Hepatocyte (in vitro differentiated cells): ENCODE measurements around the gene AMY2B. TPM values are rescaled to one million over a fixed set of nuclear protein-coding genes. Genes with fewer than 3 reads are reported as not detected.
"Not testable (repeated sequence)": the region's sequence is repeated elsewhere in the genome, so short reads cannot be mapped to it uniquely, and the experiment has no call there.

Experiments used
- DNase-seq: peaks from one replicate; pipeline ENCODE4 v3.0.0-alpha.2; 2016; ENCODE audit warnings: low spot score
- H2AFZ ChIP-seq: fragments of 200-600 bp; sonication (generic); 2 replicates; pipeline ENCODE4 v1.6.0; 2016; ENCODE audit warnings: antibody characterized with exemption, mild to moderate bottlenecking
- H3K27ac ChIP-seq: fragments of 200-600 bp; sonication (generic); 2 replicates; pipeline ENCODE4 v1.5.1; 2016; ENCODE audit warnings: mild to moderate bottlenecking
- H3K27me3 ChIP-seq: fragments of 200-600 bp; sonication (generic); 2 replicates; pipeline ENCODE4 v1.6.1; 2016
- H3K36me3 ChIP-seq: fragments of 200-600 bp; sonication (generic); replicated peaks from 2 replicates; pipeline ENCODE4 v1.5.1; 2016; ENCODE audit warnings: low read depth; ENCODE audit not compliant: insufficient read depth
- H3K4me1 ChIP-seq: fragments of 200-600 bp; sonication (generic); 2 replicates; pipeline ENCODE4 v1.5.1; 2016; ENCODE audit warnings: mild to moderate bottlenecking, moderate library complexity; ENCODE audit not compliant: insufficient read depth
- H3K4me2 ChIP-seq: fragments of 200-600 bp; sonication (generic); 2 replicates; pipeline ENCODE4 v1.6.0; 2016
- H3K4me3 ChIP-seq: fragments of 200-600 bp; sonication (generic); 2 replicates; pipeline ENCODE4 v1.5.1; 2016; ENCODE audit warnings: mild to moderate bottlenecking
- H3K79me2 ChIP-seq: fragments of 200-600 bp; sonication (generic); 2 replicates; pipeline ENCODE4 v1.6.0; 2017; ENCODE audit warnings: mild to moderate bottlenecking
- H3K9me2 ChIP-seq: fragments of 200-600 bp; sonication (generic); replicated peaks from 2 replicates; pipeline ENCODE4 v1.6.0; 2017; ENCODE audit warnings: mild to moderate bottlenecking; ENCODE audit not compliant: insufficient read depth
- H3K9me3 ChIP-seq: fragments of 200-600 bp; sonication (generic); 2 replicates; pipeline ENCODE4 v1.5.1; 2016; ENCODE audit warnings: low read depth, mild to moderate bottlenecking
- H4K20me1 ChIP-seq: fragments of 200-600 bp; sonication (generic); 2 replicates; pipeline ENCODE4 v1.6.0; 2016; ENCODE audit warnings: mild to moderate bottlenecking; ENCODE audit not compliant: insufficient read depth, poor library complexity, severe bottlenecking
- EZH2 ChIP-seq: fragments of 200-600 bp; sonication (generic); IDR thresholded peaks from 2 replicates; pipeline ENCODE4 v1.6.1; 2016; ENCODE audit warnings: antibody characterized with exemption, mild to moderate bottlenecking, borderline replicate concordance
- EZH2phosphoT487 ChIP-seq: fragments of 200-600 bp; sonication (generic); IDR thresholded peaks from one replicate; pipeline ENCODE4 v1.6.1; 2018; ENCODE audit warnings: antibody characterized with exemption, mild to moderate bottlenecking, low read depth, moderate library complexity; ENCODE audit not compliant: unreplicated experiment, severe bottlenecking
- WGBS: methylation state at CpG from one replicate; pipeline ENCODE4 v1.1.6; 2016; ENCODE audit warnings: low lambda C conversion rate; ENCODE audit errors: missing lambda C conversion rate; 5-methylcytosine and 5-hydroxymethylcytosine counted together
- polyA plus RNA-seq: library from polyadenylated mRNA; unstranded; fragments of >200 nt; fragmentation: Nextera tagmentation; extraction: Ambion mirVana; gene quantifications from 2 replicates; pipeline ENCODE4 v1.2.1, GENCODE V29; 2016
- total RNA-seq: library from RNA; depleted of rRNA; stranded (reverse); fragments of >200 nt; gene quantifications from 2 replicates; pipeline ENCODE4 v1.2.3, GENCODE V29; 2014
- TF ChIP-seq, protein P1 (sequence below): fragments of 200-600 bp; sonication (generic); IDR thresholded peaks from 2 replicates; pipeline ENCODE4 v1.5.1; 2016; ENCODE audit warnings: antibody characterized with exemption, mild to moderate bottlenecking; ENCODE audit not compliant: poor library complexity

The AMY2B gene
- total and polyA plus RNA-seq, 2 experiments from 2014 or later, result 9.1 to 12.6 TPM

GRCh38 chr1:103616362-103616761, 45.0 kb downstream of the AMY2B start:
- Histone ChIP-seq H3K4me1 (no peaks in the 10 kb centered on the region), H3K27ac (no peak overlapping the region)
- 81% methylated on average over 2 of the region's 2 CpGs for WGBS

GRCh38 chr1:103616994-103617477, 45.6 kb downstream of the AMY2B start, which contains the start of gene AMY2A:
Gene AMY2A (plus strand): TSS chr1:103617427. CDS start chr1:103617441, 14 bp downstream.
- not testable (repeated sequence) for H3K4me3 ChIP-seq, H3K79me2 ChIP-seq

More at GRCh38 chr1:103616362-103616761, 45.0 kb downstream of the AMY2B start:
- no peak overlapping the region for H3K4me2 ChIP-seq
- DNase-seq, result no peak
- TF ChIP-seq EZH2phosphoT487 (no peak), EZH2 (no peak)
- TF ChIP-seq, protein P1, sequence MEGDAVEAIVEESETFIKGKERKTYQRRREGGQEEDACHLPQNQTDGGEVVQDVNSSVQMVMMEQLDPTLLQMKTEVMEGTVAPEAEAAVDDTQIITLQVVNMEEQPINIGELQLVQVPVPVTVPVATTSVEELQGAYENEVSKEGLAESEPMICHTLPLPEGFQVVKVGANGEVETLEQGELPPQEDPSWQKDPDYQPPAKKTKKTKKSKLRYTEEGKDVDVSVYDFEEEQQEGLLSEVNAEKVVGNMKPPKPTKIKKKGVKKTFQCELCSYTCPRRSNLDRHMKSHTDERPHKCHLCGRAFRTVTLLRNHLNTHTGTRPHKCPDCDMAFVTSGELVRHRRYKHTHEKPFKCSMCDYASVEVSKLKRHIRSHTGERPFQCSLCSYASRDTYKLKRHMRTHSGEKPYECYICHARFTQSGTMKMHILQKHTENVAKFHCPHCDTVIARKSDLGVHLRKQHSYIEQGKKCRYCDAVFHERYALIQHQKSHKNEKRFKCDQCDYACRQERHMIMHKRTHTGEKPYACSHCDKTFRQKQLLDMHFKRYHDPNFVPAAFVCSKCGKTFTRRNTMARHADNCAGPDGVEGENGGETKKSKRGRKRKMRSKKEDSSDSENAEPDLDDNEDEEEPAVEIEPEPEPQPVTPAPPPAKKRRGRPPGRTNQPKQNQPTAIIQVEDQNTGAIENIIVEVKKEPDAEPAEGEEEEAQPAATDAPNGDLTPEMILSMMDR, result no peak
- no peaks in the 10 kb centered on the region for H3K27me3 ChIP-seq
- no peaks in the 10 kb centered on the region for H3K9me3 ChIP-seq
- H3K79me2 ChIP-seq, result no peaks in the 10 kb centered on the region
- H3K36me3 ChIP-seq, result no peaks in the 10 kb centered on the region
- H3K4me3 ChIP-seq, result no peak overlapping the region
- H2AFZ ChIP-seq, result no peak overlapping the region
- H4K20me1 ChIP-seq, result no peaks in the 10 kb centered on the region
- no peaks in the 10 kb centered on the region for H3K9me2 ChIP-seq

DNA sequence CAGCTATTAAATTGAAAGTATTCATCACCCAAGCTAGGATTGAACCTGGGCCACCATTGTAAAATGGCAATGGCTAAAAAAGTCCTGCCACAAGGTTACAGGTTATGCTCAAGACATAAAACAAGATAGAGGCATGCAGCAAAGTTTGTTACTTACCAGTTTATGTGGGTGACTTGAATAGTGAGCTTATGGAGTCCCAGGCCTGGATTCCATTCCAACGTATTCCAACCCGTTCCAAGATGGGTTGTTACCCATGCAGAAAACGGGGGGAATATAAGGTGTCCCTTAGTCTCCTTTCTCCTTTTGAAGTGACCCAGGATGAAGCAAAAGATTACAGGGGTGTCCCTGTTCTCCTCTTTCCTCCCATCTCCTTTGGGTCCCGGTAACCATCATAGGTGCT, 56.0 kb downstream of the AMY2B start:
- not testable (repeated sequence) for H2AFZ ChIP-seq, H3K9me3 ChIP-seq, H3K4me1 ChIP-seq, DNase-seq, H3K36me3 ChIP-seq, H3K27ac ChIP-seq, H3K9me2 ChIP-seq, H3K79me2 ChIP-seq, H4K20me1 ChIP-seq, H3K4me3 ChIP-seq, H3K27me3 ChIP-seq, H3K4me2 ChIP-seq
- 88% methylated on average over 4 of the region's 4 CpGs for WGBS

More at GRCh38 chr1:103616994-103617477, 45.6 kb downstream of the AMY2B start, which contains the start of gene AMY2A:
- not testable (repeated sequence) for H3K4me1 ChIP-seq, H2AFZ ChIP-seq, H3K27ac ChIP-seq, H3K27me3 ChIP-seq, H3K9me2 ChIP-seq, H3K36me3 ChIP-seq, H3K4me2 ChIP-seq, H4K20me1 ChIP-seq, H3K9me3 ChIP-seq, DNase-seq
- 81% methylated on average over 3 of the region's 3 CpGs for WGBS

Other genes with a start within 250 kb of the AMY2B start
- 16.7 and 23.4 TPM in 2 replicates for gene RNPC3, start 45.9 kb upstream of the AMY2B start, total RNA-seq
- 13.4 and 22.2 TPM in 2 replicates for gene RNPC3, start 45.9 kb upstream of the AMY2B start, polyA plus RNA-seq
- not detected in 2 replicates for gene AMY2A, start 45.8 kb downstream of the AMY2B start, total RNA-seq
- not detected in 2 replicates for gene AMY2A, start 45.8 kb downstream of the AMY2B start, polyA plus RNA-seq
- not detected in 2 replicates for gene AMY1A, start 84.2 kb downstream of the AMY2B start, total RNA-seq
- not detected in 2 replicates for gene AMY1A, start 84.2 kb downstream of the AMY2B start, polyA plus RNA-seq
- not detected in 2 replicates for gene AMY1B, start 124.6 kb downstream of the AMY2B start, total RNA-seq
- gene AMY1B, start 124.6 kb downstream of the AMY2B start, polyA plus RNA-seq, result not detected in 2 replicates
- gene AMY1C, start 178.3 kb downstream of the AMY2B start, total RNA-seq, result not detected in 2 replicates
- gene AMY1C, start 178.3 kb downstream of the AMY2B start, polyA plus RNA-seq, result not detected in 2 replicates